Panc1 (cell line): Measurements from ENCODE around the gene CFP. TPM values are rescaled to one million over a fixed set of nuclear protein-coding genes. Genes with fewer than 3 reads are reported as not detected.

ENCODE experiments used
- ATAC-seq: fragments of 200-7000 bp; cut with Tn5 transposase; 2 replicates; pipeline ENCODE4 v1.9.1; 2020; ENCODE audit warnings: mild to moderate bottlenecking, moderate library complexity
- BruUV-seq: library from RNA; stranded (reverse); fragments of 400-500 nt; replicated peaks from 2 replicates; lab custom pipeline; 2021; lab: Mats Ljungman, UMichigan
- CTCF ChIA-PET: fragments of 300-600 bp; sonication (Branson Sonifier 250); formaldehyde crosslinking; loops from one replicate; lab custom pipeline; 2022; ENCODE audit warnings: antibody characterized with exemption; lab: Charles Lee
- POLR2A ChIA-PET: fragments of 300-600 bp; sonication (Branson Sonifier 250); formaldehyde crosslinking; loops from one replicate; lab custom pipeline; 2022; ENCODE audit warnings: antibody characterized with exemption; lab: Charles Lee
- DNase-seq: peaks from one replicate; pipeline ENCODE4 v3.0.0-alpha.2; 2010; ENCODE audit warnings: low read depth, low spot score
- H3K27ac ChIP-seq: 2 replicates; pipeline ENCODE4 v1.5.1; 2011; ENCODE audit warnings: mild to moderate bottlenecking, low read length, inconsistent platforms
- H3K27me3 ChIP-seq: fragments of 200-500 bp; sonication (Bioruptor generic); 2 replicates; pipeline ENCODE4 v1.6.0; 2014; ENCODE audit warnings: low read length, inconsistent platforms; ENCODE audit not compliant: control insufficient read depth, insufficient read depth
- H3K36me3 ChIP-seq: fragments of 200-500 bp; sonication (Bioruptor generic); 2 replicates; pipeline ENCODE4 v1.5.1; 2014; ENCODE audit warnings: inconsistent platforms, mild to moderate bottlenecking, low read length, moderate library complexity; ENCODE audit not compliant: control insufficient read depth, insufficient read depth
- H3K4me1 ChIP-seq: 2 replicates; pipeline ENCODE4 v1.5.1; 2011; ENCODE audit warnings: inconsistent platforms, mild to moderate bottlenecking, low read length, moderate library complexity; ENCODE audit not compliant: control insufficient read depth, insufficient read depth
- H3K4me3 ChIP-seq, 2 experiments: 2 replicates each; pipeline ENCODE4 v1.5.1; 2011 to 2012; ENCODE audit warnings: low read depth in 2 of 2, low read length in 2 of 2, mild to moderate bottlenecking in 2 of 2, inconsistent platforms in 1 of 2, moderate library complexity in 1 of 2
- H3K9me3 ChIP-seq: fragments of 200-500 bp; sonication (Bioruptor generic); 2 replicates; pipeline ENCODE4 v1.5.1; 2014; ENCODE audit warnings: low read depth, mild to moderate bottlenecking, inconsistent platforms, low read length, moderate library complexity; ENCODE audit not compliant: control insufficient read depth, insufficient read depth
- POLR2AphosphoS5 ChIP-seq: IDR thresholded peaks from 2 replicates; pipeline ENCODE4 v1.6.1; 2012; ENCODE audit warnings: mild to moderate bottlenecking, low read depth, low read length, moderate library complexity
- SIN3A ChIP-seq: IDR thresholded peaks from 2 replicates; pipeline ENCODE4 v1.6.1; 2012; ENCODE audit warnings: low read depth, mild to moderate bottlenecking, low read length, moderate library complexity, borderline replicate concordance; ENCODE audit not compliant: insufficient read depth
- TCF7L2 ChIP-seq: IDR thresholded peaks from 2 replicates; pipeline ENCODE4 v1.6.1; 2011; ENCODE audit warnings: mild to moderate bottlenecking, low read depth, low read length, inconsistent platforms
- in situ Hi-C: cut with HindIII; loops from 2 replicates; pipeline ENCODE4 v1.10.0; 2016; ENCODE audit warnings: low sequenced_read_pairs, low pct_unique_long_range_greater_than_20kb
- intact Hi-C: fragments of 100-400 bp; cut with micrococcal nuclease; formaldehyde crosslinking; loops from one replicate; pipeline ENCODE4 v1.10.0; 2022; ENCODE audit not compliant: unreplicated experiment
- total RNA-seq: library from RNA; stranded (reverse); gene quantifications from one replicate; pipeline ENCODE4 v1.2.1, GENCODE V29; 2021; ENCODE audit not compliant: unreplicated experiment
- TF ChIP-seq, protein P1 (sequence below), 2 experiments: IDR thresholded peaks; 2 replicates each; pipeline ENCODE4 v1.6.1; 2011 to 2012; ENCODE audit warnings: low read depth in 2 of 2, control low read depth in 1 of 2, low read length in 1 of 2, mild to moderate bottlenecking in 1 of 2, moderate library complexity in 1 of 2; ENCODE audit not compliant: insufficient read depth in 1 of 2
- TF ChIP-seq, protein P2 (sequence below): fragments of 450-650 bp; IDR thresholded peaks from 2 replicates; pipeline ENCODE4 v1.5.1; 2017; ENCODE audit warnings: mild to moderate bottlenecking

The CFP gene
- total RNA-seq, 1 experiment from 2014 or later: 0.59 TPM

DNA sequence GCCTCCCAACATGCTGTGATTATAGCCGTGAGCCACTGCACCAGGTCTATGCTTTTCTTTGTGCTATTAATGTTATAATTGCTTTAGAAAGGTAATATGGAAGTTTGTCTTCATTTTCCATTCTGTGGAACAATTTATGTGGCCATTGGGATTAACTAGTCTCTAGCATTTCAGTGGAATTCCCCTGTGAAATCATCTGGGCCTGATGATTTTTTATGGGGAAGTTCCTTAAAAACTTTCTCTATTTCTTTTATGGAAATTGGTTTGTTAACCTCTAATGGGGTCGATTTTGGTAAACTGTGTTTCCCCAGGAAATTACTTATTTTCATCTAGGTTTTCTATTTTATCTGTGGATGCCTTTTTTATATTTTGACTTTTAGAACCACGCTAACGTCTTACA, 36.2 kb downstream of the CFP start:
- Histone ChIP-seq H3K4me3 (no peak overlapping the region), H3K27ac (no peak overlapping the region), H3K36me3 (no peaks in the 10 kb centered on the region), H3K4me1 (no peaks in the 10 kb centered on the region), H3K9me3 (no peaks in the 10 kb centered on the region; the same call in 1 of the 2 replicates), H3K27me3 (no peaks in the 10 kb centered on the region)
- in situ Hi-C loops: no loop called here
- intact Hi-C loops: no loop called here
- BruUV-seq: no TSS peak
- POLR2A ChIA-PET: no interaction called here
- no peak for DNase-seq
- TF ChIP-seq POLR2AphosphoS5 (no peak), TCF7L2 (no peak), SIN3A (no peak)
- TF ChIP-seq, protein P1, sequence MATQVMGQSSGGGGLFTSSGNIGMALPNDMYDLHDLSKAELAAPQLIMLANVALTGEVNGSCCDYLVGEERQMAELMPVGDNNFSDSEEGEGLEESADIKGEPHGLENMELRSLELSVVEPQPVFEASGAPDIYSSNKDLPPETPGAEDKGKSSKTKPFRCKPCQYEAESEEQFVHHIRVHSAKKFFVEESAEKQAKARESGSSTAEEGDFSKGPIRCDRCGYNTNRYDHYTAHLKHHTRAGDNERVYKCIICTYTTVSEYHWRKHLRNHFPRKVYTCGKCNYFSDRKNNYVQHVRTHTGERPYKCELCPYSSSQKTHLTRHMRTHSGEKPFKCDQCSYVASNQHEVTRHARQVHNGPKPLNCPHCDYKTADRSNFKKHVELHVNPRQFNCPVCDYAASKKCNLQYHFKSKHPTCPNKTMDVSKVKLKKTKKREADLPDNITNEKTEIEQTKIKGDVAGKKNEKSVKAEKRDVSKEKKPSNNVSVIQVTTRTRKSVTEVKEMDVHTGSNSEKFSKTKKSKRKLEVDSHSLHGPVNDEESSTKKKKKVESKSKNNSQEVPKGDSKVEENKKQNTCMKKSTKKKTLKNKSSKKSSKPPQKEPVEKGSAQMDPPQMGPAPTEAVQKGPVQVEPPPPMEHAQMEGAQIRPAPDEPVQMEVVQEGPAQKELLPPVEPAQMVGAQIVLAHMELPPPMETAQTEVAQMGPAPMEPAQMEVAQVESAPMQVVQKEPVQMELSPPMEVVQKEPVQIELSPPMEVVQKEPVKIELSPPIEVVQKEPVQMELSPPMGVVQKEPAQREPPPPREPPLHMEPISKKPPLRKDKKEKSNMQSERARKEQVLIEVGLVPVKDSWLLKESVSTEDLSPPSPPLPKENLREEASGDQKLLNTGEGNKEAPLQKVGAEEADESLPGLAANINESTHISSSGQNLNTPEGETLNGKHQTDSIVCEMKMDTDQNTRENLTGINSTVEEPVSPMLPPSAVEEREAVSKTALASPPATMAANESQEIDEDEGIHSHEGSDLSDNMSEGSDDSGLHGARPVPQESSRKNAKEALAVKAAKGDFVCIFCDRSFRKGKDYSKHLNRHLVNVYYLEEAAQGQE (IDR thresholded peaks at IDR 0.05; ENCODE audit: insufficient read depth in 1 of 2, low read depth in 2 of 2, low read length in 1 of 2): no peak
- TF ChIP-seq, protein P2, sequence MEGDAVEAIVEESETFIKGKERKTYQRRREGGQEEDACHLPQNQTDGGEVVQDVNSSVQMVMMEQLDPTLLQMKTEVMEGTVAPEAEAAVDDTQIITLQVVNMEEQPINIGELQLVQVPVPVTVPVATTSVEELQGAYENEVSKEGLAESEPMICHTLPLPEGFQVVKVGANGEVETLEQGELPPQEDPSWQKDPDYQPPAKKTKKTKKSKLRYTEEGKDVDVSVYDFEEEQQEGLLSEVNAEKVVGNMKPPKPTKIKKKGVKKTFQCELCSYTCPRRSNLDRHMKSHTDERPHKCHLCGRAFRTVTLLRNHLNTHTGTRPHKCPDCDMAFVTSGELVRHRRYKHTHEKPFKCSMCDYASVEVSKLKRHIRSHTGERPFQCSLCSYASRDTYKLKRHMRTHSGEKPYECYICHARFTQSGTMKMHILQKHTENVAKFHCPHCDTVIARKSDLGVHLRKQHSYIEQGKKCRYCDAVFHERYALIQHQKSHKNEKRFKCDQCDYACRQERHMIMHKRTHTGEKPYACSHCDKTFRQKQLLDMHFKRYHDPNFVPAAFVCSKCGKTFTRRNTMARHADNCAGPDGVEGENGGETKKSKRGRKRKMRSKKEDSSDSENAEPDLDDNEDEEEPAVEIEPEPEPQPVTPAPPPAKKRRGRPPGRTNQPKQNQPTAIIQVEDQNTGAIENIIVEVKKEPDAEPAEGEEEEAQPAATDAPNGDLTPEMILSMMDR: no peak
- ATAC-seq: no peak
- CTCF ChIA-PET: no interaction called here

DNA sequence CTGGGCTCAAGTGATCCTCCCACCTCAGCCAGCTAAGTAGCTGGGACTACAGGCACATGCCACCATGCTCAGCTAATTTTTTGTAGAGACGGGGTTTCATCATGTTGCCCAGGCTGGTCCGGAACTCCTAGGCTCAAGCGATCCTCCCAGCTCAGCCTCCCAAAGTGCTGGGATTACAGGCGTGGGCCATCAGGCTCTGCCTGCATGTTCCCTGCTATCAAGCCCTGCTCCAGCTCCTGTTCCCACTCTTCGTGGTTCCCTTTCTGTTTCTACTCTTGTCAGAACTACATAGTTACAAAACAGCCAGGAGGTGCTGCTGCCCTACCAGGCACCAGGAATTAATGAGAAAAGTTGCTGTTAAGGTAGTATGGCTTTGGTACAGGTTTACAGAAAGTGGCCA, 38.7 kb downstream of the CFP start:
- TF ChIP-seq TCF7L2: no peak
- TF ChIP-seq, protein P1 (IDR thresholded peaks at IDR 0.05; ENCODE audit: insufficient read depth in 1 of 2, low read depth in 2 of 2, low read length in 1 of 2): no peak
- ChIA-PET POLR2A (no interaction called here), CTCF (interaction anchor here (0.6 kb wide), 1 partner anchor 153 kb away, joined by 3 read pairs; no protein-coding TSS in a partner anchor)
- Histone ChIP-seq H3K9me3 (no peaks in the 10 kb centered on the region), H3K4me1 (no peaks in the 10 kb centered on the region), H3K27ac (no peak overlapping the region), H3K27me3 (no peaks in the 10 kb centered on the region), H3K4me3 (no peak overlapping the region), H3K36me3 (no peaks in the 10 kb centered on the region)
- in situ Hi-C loops: no loop called here
- no TSS peak for BruUV-seq
- ATAC-seq: no peak
- DNase-seq: no peak
- intact Hi-C loops: no loop called here
